ENCODE measurements around the gene STAC.

Gene STAC
- long read RNA-seq: 0 reads

- TF ChIP-seq POLR2AphosphoS5 (IDR thresholded peaks at IDR 0.05; ENCODE audit: low read depth) (no peak), REST (IDR thresholded peaks at IDR 0.05; ENCODE audit: insufficient replicate concordance, low read depth) (no peak), GABPA (IDR thresholded peaks at IDR 0.05; ENCODE audit: low read depth) (no peak), CTCF (IDR thresholded peaks at IDR 0.05; ENCODE audit: insufficient read depth, low read length) (no peak), SPI1 (IDR thresholded peaks at IDR 0.05; ENCODE audit: borderline replicate concordance, low read depth) (no peak)
- no peak for DNase-seq (ENCODE audit: low read depth in 1 of 2, low spot score in 1 of 2)
- peaks cover 11% of the 10 kb centered on the region for H3K27me3 ChIP-seq (ENCODE audit: insufficient read depth, poor library complexity, severe bottlenecking)
- peak within 1 kb of the TSS; percentile 18 for H3K4me3 ChIP-seq (replicated peaks; ENCODE audit: insufficient read depth, low read length)
- H3K27ac ChIP-seq (replicated peaks): no peak within 1 kb of the TSS
Measured at GRCh38 chr3:36380221-36381031, at the start of gene STAC. STAC (plus strand) TSS chr3:36380504; CDS start chr3:36380644, 140 bp downstream.

GRCh38 chr3:36332139-36332538 is 48.2 kb upstream of the STAC start:
- TF ChIP-seq REST (IDR thresholded peaks at IDR 0.05; ENCODE audit: insufficient replicate concordance, low read depth) (no peak), POLR2AphosphoS5 (IDR thresholded peaks at IDR 0.05; ENCODE audit: low read depth) (no peak), SPI1 (IDR thresholded peaks at IDR 0.05; ENCODE audit: borderline replicate concordance, low read depth) (no peak), GABPA (IDR thresholded peaks at IDR 0.05; ENCODE audit: low read depth) (no peak), CTCF (IDR thresholded peaks at IDR 0.05; ENCODE audit: insufficient read depth, low read length) (no peak)
- no peak overlapping the region for H3K27ac ChIP-seq (replicated peaks)

GRCh38 chr3:36362216-36362615 is 18.1 kb upstream of the STAC start:
- no peak overlapping the region for H3K4me3 ChIP-seq (replicated peaks; ENCODE audit: insufficient read depth, low read length)
- no peak for TF ChIP-seq SPI1 (IDR thresholded peaks at IDR 0.05; ENCODE audit: borderline replicate concordance, low read depth)
- no peak for TF ChIP-seq GABPA (IDR thresholded peaks at IDR 0.05; ENCODE audit: low read depth)
- TF ChIP-seq REST (IDR thresholded peaks at IDR 0.05; ENCODE audit: insufficient replicate concordance, low read depth): no peak
- TF ChIP-seq POLR2AphosphoS5 (IDR thresholded peaks at IDR 0.05; ENCODE audit: low read depth): no peak
- no peak for TF ChIP-seq CTCF (IDR thresholded peaks at IDR 0.05; ENCODE audit: insufficient read depth, low read length)
- no peak overlapping the region for H3K27ac ChIP-seq (replicated peaks)
- H3K27me3 ChIP-seq (ENCODE audit: insufficient read depth, poor library complexity, severe bottlenecking): no peaks in the 10 kb centered on the region
- DNase-seq (ENCODE audit: low read depth in 1 of 2, low spot score in 1 of 2): no peak

More at GRCh38 chr3:36332139-36332538, 48.2 kb upstream of the STAC start:
- Histone ChIP-seq H3K27me3 (ENCODE audit: insufficient read depth, poor library complexity, severe bottlenecking) (no peaks in the 10 kb centered on the region), H3K4me3 (replicated peaks; ENCODE audit: insufficient read depth, low read length) (no peak overlapping the region)
- DNase-seq (ENCODE audit: low read depth in 1 of 2, low spot score in 1 of 2): no peak
